DOHH2 (cell line): ENCODE results near the gene AGBL1.

ENCODE experiments used
- EZH2phosphoT487 ChIP-seq: fragments of 200-600 bp; sonication (generic); IDR thresholded peaks from 2 replicates; pipeline ENCODE4 v1.6.1; 2017; ENCODE audit warnings: borderline replicate concordance, mild to moderate bottlenecking, antibody characterized with exemption, low read length, moderate library complexity, mixed read lengths
- TF ChIP-seq, protein P1 (sequence below): fragments of 200-600 bp; sonication (generic); IDR thresholded peaks from one replicate; pipeline ENCODE4 v1.5.1; 2014; ENCODE audit warnings: antibody characterized with exemption, mild to moderate bottlenecking, low read depth, low read length; ENCODE audit not compliant: poor library complexity, severe bottlenecking

DNA sequence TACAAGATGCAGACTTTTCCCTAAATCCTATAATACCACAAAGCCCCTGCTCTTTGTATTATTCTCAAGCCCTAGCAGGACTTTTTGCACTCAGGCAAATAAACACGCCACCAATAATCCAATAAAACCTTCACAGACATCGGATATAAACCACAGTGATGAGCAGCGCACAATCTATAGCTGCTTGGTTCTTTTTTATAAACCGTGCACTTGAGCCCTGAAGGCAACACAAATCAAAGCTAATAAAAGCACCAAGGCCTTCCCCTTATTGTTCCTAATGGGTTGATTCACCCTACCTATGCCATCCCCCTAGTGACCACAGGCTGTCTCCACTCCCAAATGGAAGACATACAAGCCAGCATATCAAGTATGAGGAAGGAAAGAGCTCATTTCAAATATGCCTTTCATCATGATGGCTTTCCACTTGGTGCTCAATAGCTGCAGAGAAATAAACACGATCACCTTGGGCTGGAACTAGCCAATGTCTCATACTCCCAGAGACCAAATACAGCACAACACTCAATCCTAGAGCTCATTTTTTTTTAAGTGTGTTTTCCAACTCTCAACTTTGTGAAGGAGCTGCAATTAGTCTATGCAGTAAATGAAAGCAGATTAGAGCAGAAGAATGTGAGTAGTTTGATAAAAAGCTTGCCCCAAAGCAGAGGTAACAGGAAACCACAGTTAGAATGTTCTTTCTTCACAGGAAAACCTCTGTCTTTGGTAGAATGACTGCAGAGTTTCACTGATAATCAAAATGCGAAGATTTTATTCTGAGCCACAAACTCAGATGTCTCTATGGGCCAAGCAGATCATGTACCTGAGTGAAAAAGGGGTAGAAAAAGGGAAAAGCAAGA is 573.9 kb downstream of the AGBL1 start:
- TF ChIP-seq, protein P1, sequence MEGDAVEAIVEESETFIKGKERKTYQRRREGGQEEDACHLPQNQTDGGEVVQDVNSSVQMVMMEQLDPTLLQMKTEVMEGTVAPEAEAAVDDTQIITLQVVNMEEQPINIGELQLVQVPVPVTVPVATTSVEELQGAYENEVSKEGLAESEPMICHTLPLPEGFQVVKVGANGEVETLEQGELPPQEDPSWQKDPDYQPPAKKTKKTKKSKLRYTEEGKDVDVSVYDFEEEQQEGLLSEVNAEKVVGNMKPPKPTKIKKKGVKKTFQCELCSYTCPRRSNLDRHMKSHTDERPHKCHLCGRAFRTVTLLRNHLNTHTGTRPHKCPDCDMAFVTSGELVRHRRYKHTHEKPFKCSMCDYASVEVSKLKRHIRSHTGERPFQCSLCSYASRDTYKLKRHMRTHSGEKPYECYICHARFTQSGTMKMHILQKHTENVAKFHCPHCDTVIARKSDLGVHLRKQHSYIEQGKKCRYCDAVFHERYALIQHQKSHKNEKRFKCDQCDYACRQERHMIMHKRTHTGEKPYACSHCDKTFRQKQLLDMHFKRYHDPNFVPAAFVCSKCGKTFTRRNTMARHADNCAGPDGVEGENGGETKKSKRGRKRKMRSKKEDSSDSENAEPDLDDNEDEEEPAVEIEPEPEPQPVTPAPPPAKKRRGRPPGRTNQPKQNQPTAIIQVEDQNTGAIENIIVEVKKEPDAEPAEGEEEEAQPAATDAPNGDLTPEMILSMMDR = no peak
- TF ChIP-seq EZH2phosphoT487 = no peak
